WTC11 (cell line): ENCODE measurements around the gene CDK5. TPM values are rescaled to one million over a fixed set of nuclear protein-coding genes. Genes with fewer than 3 reads are reported as not detected.
A peak's percentile ranks its signal among the peaks of the same experiment; 100 is the strongest.

Experiments used
- ATAC-seq: fragments of 200-7000 bp; cut with Tn5 transposase; 2 replicates; pipeline ENCODE4 v1.10.0; 2021; ENCODE audit warnings: mild to moderate bottlenecking, moderate library complexity
- CTCF ChIA-PET: fragments of 300-600 bp; sonication (Branson Sonifier 250); formaldehyde crosslinking; loops from one replicate; lab custom pipeline; 2021; ENCODE audit warnings: antibody characterized with exemption; lab: Charles Lee
- POLR2A ChIA-PET: fragments of 350-600 bp; sonication (Branson Sonifier 250); formaldehyde crosslinking; loops from one replicate; lab custom pipeline; 2021; ENCODE audit warnings: antibody characterized with exemption; lab: Charles Lee
- DNase-seq: peaks from one replicate; pipeline ENCODE4 v3.0.0; 2021; ENCODE audit warnings: low spot score
- H3K27ac Mint-ChIP-seq: 2 replicates; pipeline ENCODE4 v1.8.0; 2021; ENCODE audit warnings: mixed read lengths
- H3K27me3 Mint-ChIP-seq: 2 replicates; pipeline ENCODE4 v1.8.0; 2021; ENCODE audit warnings: low read depth, mild to moderate bottlenecking, moderate library complexity, mixed read lengths
- H3K36me3 Mint-ChIP-seq: 2 replicates; pipeline ENCODE4 v1.8.0; 2021; ENCODE audit warnings: mixed read lengths
- H3K4me1 Mint-ChIP-seq: 2 replicates; pipeline ENCODE4 v1.8.0; 2022; ENCODE audit warnings: mixed read lengths
- H3K4me3 Mint-ChIP-seq: 2 replicates; pipeline ENCODE4 v1.8.0; 2021; ENCODE audit warnings: mild to moderate bottlenecking, moderate library complexity, mixed read lengths
- H3K9me3 Mint-ChIP-seq: 2 replicates; pipeline ENCODE4 v1.8.0; 2021; ENCODE audit warnings: mixed read lengths
- FOXP1 ChIP-seq: sonication (generic); formaldehyde crosslinking; IDR thresholded peaks from 2 replicates; pipeline ENCODE4 v1.8.0; 2022; ENCODE audit warnings: missing genetic modification reagents, mild to moderate bottlenecking, moderate library complexity, borderline replicate concordance
- JAZF1 ChIP-seq: fragments of 250-450 bp; sonication (Bioruptor Pico); IDR thresholded peaks from 2 replicates; pipeline ENCODE4 v1.9.0; 2021; ENCODE audit warnings: moderate library complexity, mild to moderate bottlenecking, inconsistent platforms
- MXD4 ChIP-seq: fragments of 250-450 bp; sonication (Bioruptor Pico); IDR thresholded peaks from 2 replicates; pipeline ENCODE4 v1.8.0; 2021; ENCODE audit warnings: mild to moderate bottlenecking, moderate library complexity, borderline replicate concordance
- MYBL2 ChIP-seq: sonication (generic); formaldehyde crosslinking; IDR thresholded peaks from 2 replicates; pipeline ENCODE4 v1.8.1; 2023; ENCODE audit warnings: mild to moderate bottlenecking, moderate library complexity, missing genetic modification reagents
- SMAD3 ChIP-seq: sonication (generic); formaldehyde crosslinking; IDR thresholded peaks from 2 replicates; pipeline ENCODE4 v1.8.0; 2022; ENCODE audit warnings: missing genetic modification reagents, mild to moderate bottlenecking, borderline replicate concordance
- ZBTB21 ChIP-seq: sonication (generic); formaldehyde crosslinking; IDR thresholded peaks from 2 replicates; pipeline ENCODE4 v1.8.1; 2023; ENCODE audit warnings: mild to moderate bottlenecking, missing genetic modification reagents, borderline replicate concordance
- ZNF416 ChIP-seq: fragments of 250-450 bp; sonication (Bioruptor Pico); IDR thresholded peaks from 2 replicates; pipeline ENCODE4 v1.9.0; 2021; ENCODE audit warnings: mild to moderate bottlenecking, inconsistent platforms
- total RNA-seq: library from RNA; stranded (reverse); gene quantifications from 3 replicates; pipeline ENCODE4 v1.2.3, GENCODE V29; 2021
- TF ChIP-seq, protein P1 (sequence below): sonication (generic); formaldehyde crosslinking; IDR thresholded peaks from 2 replicates; pipeline ENCODE4 v1.8.1; 2022; ENCODE audit warnings: mild to moderate bottlenecking, missing genetic modification reagents, moderate library complexity, borderline replicate concordance
- TF ChIP-seq, protein P2 (sequence below): fragments of 250-450 bp; sonication (Bioruptor Pico); conservative IDR thresholded peaks from 2 replicates; pipeline ENCODE4 v1.9.0; 2021; ENCODE audit warnings: mild to moderate bottlenecking
- TF ChIP-seq, protein P3 (sequence below): sonication (generic); formaldehyde crosslinking; IDR thresholded peaks from 2 replicates; pipeline ENCODE4 v1.8.1; 2022; ENCODE audit warnings: missing genetic modification reagents, borderline replicate concordance
- TF ChIP-seq, protein P4 (sequence below): sonication (generic); formaldehyde crosslinking; IDR thresholded peaks from 2 replicates; pipeline ENCODE4 v1.8.0; 2023; ENCODE audit warnings: missing genetic modification reagents
- TF ChIP-seq, protein P5 (sequence below): fragments of 250-450 bp; sonication (Bioruptor Pico); IDR thresholded peaks from 2 replicates; pipeline ENCODE4 v1.9.0; 2021; ENCODE audit warnings: mild to moderate bottlenecking, borderline replicate concordance
- TF ChIP-seq, protein P6 (sequence below): sonication (generic); formaldehyde crosslinking; IDR thresholded peaks from 2 replicates; pipeline ENCODE4 v1.8.0; 2022; ENCODE audit warnings: missing genetic modification reagents

The CDK5 gene
- total RNA-seq, 1 experiment from 2014 or later = 27.8 TPM

DNA sequence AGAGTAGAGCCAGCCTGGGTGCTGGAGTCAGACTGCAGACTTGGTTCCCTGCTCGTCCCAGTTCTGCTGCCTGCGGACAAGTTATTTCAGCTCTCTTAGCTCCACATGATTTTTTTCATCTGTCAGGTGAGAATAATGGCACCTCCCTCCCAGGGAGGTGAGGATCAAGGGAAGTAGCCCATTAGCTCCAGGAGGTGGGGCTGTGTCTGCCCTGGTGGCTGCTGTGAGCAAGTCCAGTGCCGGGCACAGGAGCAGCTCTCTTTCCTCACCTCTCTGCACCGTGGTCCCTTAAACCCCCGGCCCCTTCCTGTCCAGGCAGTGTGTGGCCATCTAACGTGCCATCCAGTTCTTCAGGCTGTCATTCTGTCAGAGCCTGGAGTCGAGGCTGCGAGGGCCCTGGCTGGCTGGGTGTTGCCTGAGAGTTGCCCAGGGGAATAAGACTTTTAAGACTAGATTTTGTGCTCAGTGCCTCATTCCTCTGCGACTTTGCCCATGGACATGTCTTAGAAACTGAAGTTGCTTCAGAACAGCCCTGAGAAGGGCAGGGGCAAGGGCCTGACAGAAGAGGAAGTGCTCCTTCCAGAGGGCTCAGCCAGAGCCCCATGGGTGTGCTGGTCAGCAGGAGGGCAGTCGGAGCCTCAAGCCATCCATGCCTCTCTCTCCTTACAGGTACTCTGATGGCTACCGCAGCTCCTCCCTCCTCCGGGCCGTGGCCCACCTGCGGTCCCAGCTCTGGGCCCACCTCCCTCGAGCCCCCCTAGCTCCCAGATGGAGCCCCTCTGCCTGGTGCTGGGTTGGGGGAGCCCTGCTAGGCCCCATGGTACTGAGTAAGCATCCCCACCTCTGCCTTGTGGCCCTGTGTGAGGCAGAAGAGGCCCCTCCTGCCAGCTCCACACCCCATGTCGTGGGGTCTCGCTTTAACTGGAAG, 24.5 kb downstream of the CDK5 start:
- DNase-seq = no peak
- no peaks in the 10 kb centered on the region for H3K27me3 Mint-ChIP-seq
- H3K36me3 Mint-ChIP-seq = no peaks in the 10 kb centered on the region
- H3K27ac Mint-ChIP-seq = no peak overlapping the region
- H3K4me3 Mint-ChIP-seq = no peak overlapping the region
- ATAC-seq = no peak
- TF ChIP-seq, protein P1, sequence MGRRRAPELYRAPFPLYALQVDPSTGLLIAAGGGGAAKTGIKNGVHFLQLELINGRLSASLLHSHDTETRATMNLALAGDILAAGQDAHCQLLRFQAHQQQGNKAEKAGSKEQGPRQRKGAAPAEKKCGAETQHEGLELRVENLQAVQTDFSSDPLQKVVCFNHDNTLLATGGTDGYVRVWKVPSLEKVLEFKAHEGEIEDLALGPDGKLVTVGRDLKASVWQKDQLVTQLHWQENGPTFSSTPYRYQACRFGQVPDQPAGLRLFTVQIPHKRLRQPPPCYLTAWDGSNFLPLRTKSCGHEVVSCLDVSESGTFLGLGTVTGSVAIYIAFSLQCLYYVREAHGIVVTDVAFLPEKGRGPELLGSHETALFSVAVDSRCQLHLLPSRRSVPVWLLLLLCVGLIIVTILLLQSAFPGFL = no peak
- TF ChIP-seq ZNF416 (CRISPR knock-in tag) (no peak), SMAD3 (no peak)
- TF ChIP-seq, all 79 proteins: peak for 0
- H3K9me3 Mint-ChIP-seq = no peaks in the 10 kb centered on the region
- ChIA-PET CTCF (interaction anchor here (0.7 to 4.4 kb wide), 19 partner anchors 13 to 211 kb away, joined by 3 to 32 read pairs (median 4); partner anchors contain the start of gene CDK5), POLR2A (interaction anchor here (1.2 kb wide), 1 partner anchor 18 kb away, joined by 3 read pairs; no protein-coding TSS in a partner anchor)
- H3K4me1 Mint-ChIP-seq = peaks cover 7% of the 10 kb centered on the region

DNA sequence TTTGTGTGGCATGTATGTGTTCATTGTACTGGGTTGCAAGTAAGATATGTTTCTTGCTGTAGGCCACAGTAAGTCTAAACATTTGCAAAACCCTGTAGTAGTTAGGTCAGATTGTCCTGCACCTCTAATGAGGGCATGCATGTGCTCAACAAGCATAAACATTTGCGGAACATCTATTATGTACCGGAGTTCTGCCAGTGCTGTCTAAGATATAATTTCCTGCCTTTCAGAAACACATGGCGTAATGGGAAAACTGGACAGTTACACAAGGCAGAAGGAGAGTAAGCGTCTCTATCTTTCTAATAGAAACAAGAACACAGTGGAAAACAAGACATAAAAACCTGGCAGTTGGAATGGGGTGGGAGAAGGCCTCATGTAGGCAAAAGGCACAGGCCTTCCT, 26.7 kb downstream of the CDK5 start:
- no peak for ATAC-seq
- Mint-ChIP-seq H3K27me3 (no peaks in the 10 kb centered on the region), H3K4me3 (no peak overlapping the region), H3K9me3 (no peaks in the 10 kb centered on the region), H3K36me3 (no peaks in the 10 kb centered on the region), H3K27ac (no peak overlapping the region), H3K4me1 (peaks cover 24% of the 10 kb centered on the region)
- no peak for TF ChIP-seq MYBL2
- TF ChIP-seq, protein P2, sequence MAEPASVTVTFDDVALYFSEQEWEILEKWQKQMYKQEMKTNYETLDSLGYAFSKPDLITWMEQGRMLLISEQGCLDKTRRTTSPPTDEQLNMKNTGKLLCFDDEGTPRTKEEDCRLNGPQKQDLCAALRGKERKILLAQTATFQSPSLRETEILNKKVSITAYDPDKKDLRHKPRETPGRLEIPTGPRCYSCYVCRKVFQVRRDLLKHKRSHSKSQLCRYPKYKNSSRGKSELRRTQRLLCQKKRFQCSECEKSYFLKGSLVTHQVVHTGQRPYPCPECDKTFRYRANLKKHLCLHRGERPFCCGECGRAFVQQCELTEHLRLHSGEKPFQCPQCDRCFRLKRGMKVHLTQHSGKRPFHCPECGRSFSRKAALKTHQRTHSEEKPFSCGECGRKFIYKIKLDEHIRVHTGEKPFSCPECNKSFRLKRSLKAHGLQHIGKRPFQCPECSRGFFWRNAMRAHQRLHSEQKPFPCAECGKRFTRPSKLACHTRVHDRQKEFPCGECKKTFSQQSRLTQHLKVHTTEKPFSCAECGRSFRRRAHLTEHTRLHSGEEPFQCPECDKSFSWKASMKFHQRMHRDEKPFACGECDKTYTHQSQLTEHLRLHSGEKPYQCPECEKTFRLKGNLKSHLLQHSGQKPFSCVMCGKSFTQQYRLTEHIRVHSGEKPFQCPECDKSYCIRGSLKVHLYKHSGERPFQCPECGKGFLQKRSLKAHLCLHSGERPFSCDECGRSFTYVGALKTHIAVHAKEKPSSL (CRISPR knock-in tag) = no peak
- TF ChIP-seq, protein P3, sequence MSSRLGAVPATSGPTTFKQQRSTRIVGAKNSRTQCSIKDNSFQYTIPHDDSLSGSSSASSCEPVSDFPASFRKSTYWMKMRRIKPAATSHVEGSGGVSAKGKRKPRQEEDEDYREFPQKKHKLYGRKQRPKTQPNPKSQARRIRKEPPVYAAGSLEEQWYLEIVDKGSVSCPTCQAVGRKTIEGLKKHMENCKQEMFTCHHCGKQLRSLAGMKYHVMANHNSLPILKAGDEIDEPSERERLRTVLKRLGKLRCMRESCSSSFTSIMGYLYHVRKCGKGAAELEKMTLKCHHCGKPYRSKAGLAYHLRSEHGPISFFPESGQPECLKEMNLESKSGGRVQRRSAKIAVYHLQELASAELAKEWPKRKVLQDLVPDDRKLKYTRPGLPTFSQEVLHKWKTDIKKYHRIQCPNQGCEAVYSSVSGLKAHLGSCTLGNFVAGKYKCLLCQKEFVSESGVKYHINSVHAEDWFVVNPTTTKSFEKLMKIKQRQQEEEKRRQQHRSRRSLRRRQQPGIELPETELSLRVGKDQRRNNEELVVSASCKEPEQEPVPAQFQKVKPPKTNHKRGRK = no peak
- ChIA-PET CTCF (interaction anchor here (4.4 kb wide), 1 partner anchor 13 kb away, joined by 32 read pairs; no protein-coding TSS in a partner anchor), POLR2A (no interaction called here)
- DNase-seq = no peak

DNA sequence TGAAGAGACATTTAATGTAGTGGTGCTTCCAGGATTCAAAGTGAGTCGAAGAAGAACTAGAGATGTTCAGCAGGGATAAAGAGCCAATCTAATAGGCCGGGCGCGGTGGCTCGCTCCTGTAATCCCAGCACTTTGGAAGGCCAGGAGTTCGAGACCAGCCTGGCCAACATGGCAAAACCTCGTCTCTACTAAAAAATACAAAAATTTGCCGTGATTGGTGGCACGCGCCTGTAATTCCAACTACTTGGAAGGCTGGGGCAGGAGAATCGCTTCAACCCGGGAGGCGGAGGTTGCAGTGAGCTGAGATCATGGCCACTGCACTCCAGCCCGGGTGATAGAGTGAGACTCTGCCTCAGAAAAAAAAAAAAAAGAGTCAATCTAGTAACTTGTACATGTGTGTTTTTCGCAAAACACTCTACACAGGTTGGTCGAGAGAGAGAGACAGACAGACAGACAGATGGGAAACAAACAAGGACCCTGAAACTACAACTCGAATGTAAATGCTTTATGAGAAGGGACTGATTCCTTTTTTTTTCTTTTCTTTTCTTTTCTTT, 28.7 kb downstream of the CDK5 start:
- Mint-ChIP-seq H3K27ac (peak overlapping the region; percentile 99), H3K27me3 (peaks cover 8% of the 10 kb centered on the region; the same call in 1 of the 2 replicates), H3K4me1 (peaks cover 24% of the 10 kb centered on the region), H3K9me3 (no peaks in the 10 kb centered on the region), H3K4me3 (peak overlapping the region; percentile 92), H3K36me3 (no peaks in the 10 kb centered on the region)
- ChIA-PET CTCF (interaction anchor here (0.7 to 3.5 kb wide), 18 partner anchors 8 to 152 kb away, joined by 3 to 75 read pairs (median 6); partner anchors contain the start of genes AGAP3, CDK5 and FASTK), POLR2A (interaction anchor here (1.3 kb wide), 3 partner anchors 11 to 34 kb away, joined by 4 to 9 read pairs (median 5); no protein-coding TSS in a partner anchor)
- no peak for DNase-seq
- ATAC-seq = no peak
- TF ChIP-seq FOXP1 (CRISPR knock-in tag) (no peak), ZBTB21 (CRISPR knock-in tag) (no peak), MXD4 (CRISPR knock-in tag) (no peak), JAZF1 (CRISPR knock-in tag) (no peak)
- TF ChIP-seq, protein P4, sequence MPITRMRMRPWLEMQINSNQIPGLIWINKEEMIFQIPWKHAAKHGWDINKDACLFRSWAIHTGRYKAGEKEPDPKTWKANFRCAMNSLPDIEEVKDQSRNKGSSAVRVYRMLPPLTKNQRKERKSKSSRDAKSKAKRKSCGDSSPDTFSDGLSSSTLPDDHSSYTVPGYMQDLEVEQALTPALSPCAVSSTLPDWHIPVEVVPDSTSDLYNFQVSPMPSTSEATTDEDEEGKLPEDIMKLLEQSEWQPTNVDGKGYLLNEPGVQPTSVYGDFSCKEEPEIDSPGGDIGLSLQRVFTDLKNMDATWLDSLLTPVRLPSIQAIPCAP (CRISPR knock-in tag) = no peak
- TF ChIP-seq, protein P5, sequence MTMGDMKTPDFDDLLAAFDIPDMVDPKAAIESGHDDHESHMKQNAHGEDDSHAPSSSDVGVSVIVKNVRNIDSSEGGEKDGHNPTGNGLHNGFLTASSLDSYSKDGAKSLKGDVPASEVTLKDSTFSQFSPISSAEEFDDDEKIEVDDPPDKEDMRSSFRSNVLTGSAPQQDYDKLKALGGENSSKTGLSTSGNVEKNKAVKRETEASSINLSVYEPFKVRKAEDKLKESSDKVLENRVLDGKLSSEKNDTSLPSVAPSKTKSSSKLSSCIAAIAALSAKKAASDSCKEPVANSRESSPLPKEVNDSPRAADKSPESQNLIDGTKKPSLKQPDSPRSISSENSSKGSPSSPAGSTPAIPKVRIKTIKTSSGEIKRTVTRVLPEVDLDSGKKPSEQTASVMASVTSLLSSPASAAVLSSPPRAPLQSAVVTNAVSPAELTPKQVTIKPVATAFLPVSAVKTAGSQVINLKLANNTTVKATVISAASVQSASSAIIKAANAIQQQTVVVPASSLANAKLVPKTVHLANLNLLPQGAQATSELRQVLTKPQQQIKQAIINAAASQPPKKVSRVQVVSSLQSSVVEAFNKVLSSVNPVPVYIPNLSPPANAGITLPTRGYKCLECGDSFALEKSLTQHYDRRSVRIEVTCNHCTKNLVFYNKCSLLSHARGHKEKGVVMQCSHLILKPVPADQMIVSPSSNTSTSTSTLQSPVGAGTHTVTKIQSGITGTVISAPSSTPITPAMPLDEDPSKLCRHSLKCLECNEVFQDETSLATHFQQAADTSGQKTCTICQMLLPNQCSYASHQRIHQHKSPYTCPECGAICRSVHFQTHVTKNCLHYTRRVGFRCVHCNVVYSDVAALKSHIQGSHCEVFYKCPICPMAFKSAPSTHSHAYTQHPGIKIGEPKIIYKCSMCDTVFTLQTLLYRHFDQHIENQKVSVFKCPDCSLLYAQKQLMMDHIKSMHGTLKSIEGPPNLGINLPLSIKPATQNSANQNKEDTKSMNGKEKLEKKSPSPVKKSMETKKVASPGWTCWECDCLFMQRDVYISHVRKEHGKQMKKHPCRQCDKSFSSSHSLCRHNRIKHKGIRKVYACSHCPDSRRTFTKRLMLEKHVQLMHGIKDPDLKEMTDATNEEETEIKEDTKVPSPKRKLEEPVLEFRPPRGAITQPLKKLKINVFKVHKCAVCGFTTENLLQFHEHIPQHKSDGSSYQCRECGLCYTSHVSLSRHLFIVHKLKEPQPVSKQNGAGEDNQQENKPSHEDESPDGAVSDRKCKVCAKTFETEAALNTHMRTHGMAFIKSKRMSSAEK (CRISPR knock-in tag) = no peak
- TF ChIP-seq, protein P6, sequence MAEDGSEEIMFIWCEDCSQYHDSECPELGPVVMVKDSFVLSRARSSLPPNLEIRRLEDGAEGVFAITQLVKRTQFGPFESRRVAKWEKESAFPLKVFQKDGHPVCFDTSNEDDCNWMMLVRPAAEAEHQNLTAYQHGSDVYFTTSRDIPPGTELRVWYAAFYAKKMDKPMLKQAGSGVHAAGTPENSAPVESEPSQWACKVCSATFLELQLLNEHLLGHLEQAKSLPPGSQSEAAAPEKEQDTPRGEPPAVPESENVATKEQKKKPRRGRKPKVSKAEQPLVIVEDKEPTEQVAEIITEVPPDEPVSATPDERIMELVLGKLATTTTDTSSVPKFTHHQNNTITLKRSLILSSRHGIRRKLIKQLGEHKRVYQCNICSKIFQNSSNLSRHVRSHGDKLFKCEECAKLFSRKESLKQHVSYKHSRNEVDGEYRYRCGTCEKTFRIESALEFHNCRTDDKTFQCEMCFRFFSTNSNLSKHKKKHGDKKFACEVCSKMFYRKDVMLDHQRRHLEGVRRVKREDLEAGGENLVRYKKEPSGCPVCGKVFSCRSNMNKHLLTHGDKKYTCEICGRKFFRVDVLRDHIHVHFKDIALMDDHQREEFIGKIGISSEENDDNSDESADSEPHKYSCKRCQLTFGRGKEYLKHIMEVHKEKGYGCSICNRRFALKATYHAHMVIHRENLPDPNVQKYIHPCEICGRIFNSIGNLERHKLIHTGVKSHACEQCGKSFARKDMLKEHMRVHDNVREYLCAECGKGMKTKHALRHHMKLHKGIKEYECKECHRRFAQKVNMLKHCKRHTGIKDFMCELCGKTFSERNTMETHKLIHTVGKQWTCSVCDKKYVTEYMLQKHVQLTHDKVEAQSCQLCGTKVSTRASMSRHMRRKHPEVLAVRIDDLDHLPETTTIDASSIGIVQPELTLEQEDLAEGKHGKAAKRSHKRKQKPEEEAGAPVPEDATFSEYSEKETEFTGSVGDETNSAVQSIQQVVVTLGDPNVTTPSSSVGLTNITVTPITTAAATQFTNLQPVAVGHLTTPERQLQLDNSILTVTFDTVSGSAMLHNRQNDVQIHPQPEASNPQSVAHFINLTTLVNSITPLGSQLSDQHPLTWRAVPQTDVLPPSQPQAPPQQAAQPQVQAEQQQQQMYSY (CRISPR knock-in tag) = no peak
